ACHN (cell line): ENCODE data around the gene KCNQ1.

Experiments
- DNase-seq: peaks from one replicate; pipeline ENCODE4 v3.0.0-alpha.2; 2015
- in situ Hi-C: cut with HindIII; loops from 2 replicates; pipeline ENCODE4 v1.10.0; 2017; ENCODE audit warnings: low sequenced_read_pairs, low pct_ligation_motif_present, low pct_unique_long_range_greater_than_20kb

KCNQ1 gene

GRCh38 chr11:2526808-2527381 lies 82.1 kb downstream of the KCNQ1 start:
- in situ Hi-C loops = no loop called here
- DNase-seq = no peak

GRCh38 chr11:2527621-2528291 lies 82.9 kb downstream of the KCNQ1 start:
- DNase-seq = no peak
- in situ Hi-C loops = no loop called here

- in situ Hi-C loops = no loop called here
- no peak for DNase-seq
These were observed 83.7 kb downstream of the KCNQ1 start for GRCh38 chr11:2528301-2529050.

- no peak for DNase-seq
- in situ Hi-C loops = no loop called here
These were observed 84.4 kb downstream of the KCNQ1 start for GRCh38 chr11:2529173-2529572.

- in situ Hi-C loops = no loop called here
- DNase-seq = no peak
These were observed 84.8 kb downstream of the KCNQ1 start for GRCh38 chr11:2529636-2530035.

GRCh38 chr11:2530131-2530854 lies 85.5 kb downstream of the KCNQ1 start:
- in situ Hi-C loops = no loop called here
- DNase-seq = no peak

GRCh38 chr11:2530855-2531200 lies 86.0 kb downstream of the KCNQ1 start:
- in situ Hi-C loops = no loop called here
- no peak for DNase-seq

GRCh38 chr11:2531277-2531986 lies 86.6 kb downstream of the KCNQ1 start:
- peak; percentile 53 for DNase-seq

GRCh38 chr11:2531987-2532703 lies 87.3 kb downstream of the KCNQ1 start:
- no peak for DNase-seq
- in situ Hi-C loops = no loop called here

More at GRCh38 chr11:2531277-2531986, 86.6 kb downstream of the KCNQ1 start:
- in situ Hi-C loops = no loop called here

GRCh38 chr11:2532704-2533586 lies 88.1 kb downstream of the KCNQ1 start:
- in situ Hi-C loops = no loop called here

GRCh38 chr11:2533587-2534133 lies 88.9 kb downstream of the KCNQ1 start:
- in situ Hi-C loops = no loop called here
- peak; percentile 90 for DNase-seq

More at GRCh38 chr11:2532704-2533586, 88.1 kb downstream of the KCNQ1 start:
- DNase-seq = peak; percentile 89

GRCh38 chr11:2534134-2534956 lies 89.5 kb downstream of the KCNQ1 start:
- no peak for DNase-seq
- in situ Hi-C loops = no loop called here

GRCh38 chr11:2534957-2535672 lies 90.3 kb downstream of the KCNQ1 start:
- DNase-seq = no peak
- in situ Hi-C loops = no loop called here

- in situ Hi-C loops = no loop called here
- no peak for DNase-seq
These were observed 91.0 kb downstream of the KCNQ1 start for GRCh38 chr11:2535673-2536439.

GRCh38 chr11:2536440-2536989 lies 91.7 kb downstream of the KCNQ1 start:
- in situ Hi-C loops = no loop called here
- DNase-seq = no peak
